Neuronal stem cell (in vitro differentiated cells): ENCODE results near the gene DGLUCY. TPM values are rescaled to one million over a fixed set of nuclear protein-coding genes. Genes with fewer than 3 reads are reported as not detected.
A peak's percentile ranks its signal among the peaks of the same experiment; 100 is the strongest.

Source experiments
- DNase-seq: peaks from one replicate; pipeline ENCODE4 v3.0.0-alpha.2; 2013; ENCODE audit warnings: low spot score
- H2AFZ ChIP-seq: one replicate; pipeline ENCODE4 v1.6.1; 2013; ENCODE audit warnings: mild to moderate bottlenecking, low read length, inconsistent platforms
- H2AK5ac ChIP-seq: 2 replicates; pipeline ENCODE4 v1.6.1; 2013; ENCODE audit warnings: low read depth, mild to moderate bottlenecking, inconsistent platforms, low read length, moderate library complexity, mixed read lengths
- H2BK120ac ChIP-seq: 2 replicates; pipeline ENCODE4 v1.6.1; 2013; ENCODE audit warnings: low read depth, mild to moderate bottlenecking, inconsistent platforms, low read length, moderate library complexity, mixed read lengths
- H2BK12ac ChIP-seq: one replicate; pipeline ENCODE4 v1.6.1; 2013; ENCODE audit warnings: low read length, inconsistent platforms
- H2BK15ac ChIP-seq: 2 replicates; pipeline ENCODE4 v1.6.1; 2013; ENCODE audit warnings: mild to moderate bottlenecking, low read length, inconsistent platforms, mixed read lengths
- H2BK5ac ChIP-seq: one replicate; pipeline ENCODE4 v1.6.1; 2013; ENCODE audit warnings: inconsistent platforms, mild to moderate bottlenecking, low read length, moderate library complexity
- H3K14ac ChIP-seq: one replicate; pipeline ENCODE4 v1.6.1; 2013; ENCODE audit warnings: low read length, inconsistent platforms
- H3K18ac ChIP-seq: 2 replicates; pipeline ENCODE4 v1.6.1; 2013; ENCODE audit warnings: low read length, inconsistent platforms
- H3K23ac ChIP-seq: 2 replicates; pipeline ENCODE4 v1.6.1; 2013; ENCODE audit warnings: low read depth, mild to moderate bottlenecking, mixed read lengths, low read length, inconsistent platforms; ENCODE audit not compliant: poor library complexity
- H3K27ac ChIP-seq: replicated peaks from 3 replicates; pipeline ENCODE4 v1.5.1; 2013; ENCODE audit warnings: low read length, inconsistent platforms
- H3K27me3 ChIP-seq, 3 experiments: 2 replicates each; pipeline ENCODE4 v1.6.1; 2013; ENCODE audit warnings: low read length in 3 of 3, mild to moderate bottlenecking in 2 of 3, inconsistent platforms in 1 of 3, low read depth in 1 of 3, mixed read lengths in 1 of 3, moderate library complexity in 1 of 3; ENCODE audit not compliant: control insufficient read depth in 3 of 3, insufficient read depth in 3 of 3
- H3K36me3 ChIP-seq, 2 donors: replicated peaks in 1 of 2; 2 replicates each; pipeline ENCODE4 v1.6.1; 2013; ENCODE audit warnings: low read length in 2 of 2; ENCODE audit not compliant: control insufficient read depth in 2 of 2, insufficient read depth in 2 of 2
- H3K4ac ChIP-seq: 2 replicates; pipeline ENCODE4 v1.6.1; 2013; ENCODE audit warnings: inconsistent platforms, mild to moderate bottlenecking, low read length, moderate library complexity
- H3K4me1 ChIP-seq, 2 donors: 1 replicate in 1 of 2; 2 replicates in 1 of 2; pipeline ENCODE4 v1.6.1; 2013; ENCODE audit warnings: low read length in 2 of 2, low read depth in 1 of 2; ENCODE audit not compliant: control insufficient read depth in 2 of 2, insufficient read depth in 1 of 2
- H3K4me2 ChIP-seq: one replicate; pipeline ENCODE4 v1.6.1; 2013; ENCODE audit warnings: mild to moderate bottlenecking, low read length, inconsistent platforms; ENCODE audit not compliant: insufficient read depth, poor library complexity, severe bottlenecking
- H3K4me3 ChIP-seq, 2 donors: 2 replicates each; pipeline ENCODE4 v1.5.1; 2013; ENCODE audit warnings: low read length in 2 of 2, mild to moderate bottlenecking in 2 of 2, inconsistent platforms in 1 of 2, moderate library complexity in 1 of 2
- H3K79me1 ChIP-seq: one replicate; pipeline ENCODE4 v1.6.1; 2013; ENCODE audit warnings: low read depth, mild to moderate bottlenecking, inconsistent platforms, low read length, moderate library complexity
- H3K9ac ChIP-seq: one replicate; pipeline ENCODE4 v1.6.1; 2013; ENCODE audit warnings: mild to moderate bottlenecking, low read depth, low read length, inconsistent platforms; ENCODE audit not compliant: poor library complexity
- H3K9me3 ChIP-seq, 2 donors: replicated peaks in 1 of 2; 2 replicates each; pipeline versions ENCODE3 to v1.6.1; 2013; ENCODE audit warnings: low read length in 2 of 2, mild to moderate bottlenecking in 2 of 2, inconsistent platforms in 1 of 2, low read depth in 1 of 2, mixed read lengths in 1 of 2, moderate library complexity in 1 of 2; ENCODE audit not compliant: control insufficient read depth in 2 of 2, insufficient read depth in 1 of 2
- H4K8ac ChIP-seq: one replicate; pipeline ENCODE4 v1.6.1; 2013; ENCODE audit warnings: low read depth, mild to moderate bottlenecking, inconsistent platforms, low read length, moderate library complexity
- H4K91ac ChIP-seq: one replicate; pipeline ENCODE4 v1.6.1; 2013; ENCODE audit warnings: low read length, low read depth, mild to moderate bottlenecking, inconsistent platforms; ENCODE audit not compliant: poor library complexity
- WGBS, 2 donors: extraction: QIAGEN DNeasy Blood & Tissue Kit; methylation state at CpG; one replicate each; pipeline ENCODE4 v1.1.7; 2013; ENCODE audit warnings: missing lambda C conversion rate in 2 of 2, mixed read lengths in 1 of 2; ENCODE audit not compliant: insufficient read length in 2 of 2, insufficient replicate concordance in 1 of 2; ENCODE audit errors: extremely low coverage in 2 of 2; 5-methylcytosine and 5-hydroxymethylcytosine counted together
- polyA plus RNA-seq, 2 experiments: library from polyadenylated mRNA; stranded (reverse); fragments of 200-250 nt; gene quantifications; one replicate each; pipeline ENCODE4 v1.2.3, GENCODE V29; 2013

The DGLUCY gene
- polyA plus RNA-seq (2013, experiment 1 of 2), result 31.3 TPM
- 30.4 TPM for polyA plus RNA-seq (2013, experiment 2 of 2)

GRCh38 chr14:91113829-91114078 lies at the start of gene DGLUCY:
Gene DGLUCY, plus strand, starts transcription at chr14:91114073. Its CDS starts 46,222 bp downstream, at chr14:91160295.
- Histone ChIP-seq H2AFZ (peak within 1 kb of the TSS; percentile 82), H2BK120ac (peak within 1 kb of the TSS; percentile 85), H3K14ac (no peak within 1 kb of the TSS), H3K79me1 (no peaks in the 10 kb centered on the region), H3K4me2 (peak within 1 kb of the TSS; percentile 48), H2BK12ac (peak within 1 kb of the TSS; percentile 5), H2BK15ac (no peak within 1 kb of the TSS), H3K18ac (peak within 1 kb of the TSS; percentile 90), H3K23ac (no peak within 1 kb of the TSS), H3K4me3 (peak within 1 kb of the TSS; percentile 36 to 49), H3K27ac (peak within 1 kb of the TSS; percentile 93), H4K91ac (peak within 1 kb of the TSS; percentile 62), H3K4ac (no peak within 1 kb of the TSS), H3K4me1 (peaks cover 15 to 24% of the 10 kb centered on the region in 2 donors), H3K36me3 (no peaks in the 10 kb centered on the region), H4K8ac (peak within 1 kb of the TSS; percentile 4), H3K27me3 (no peaks in the 10 kb centered on the region), H3K9ac (peak within 1 kb of the TSS; percentile 56), H2BK5ac (peak within 1 kb of the TSS; percentile 59), H3K9me3 (no peaks in the 10 kb centered on the region), H2AK5ac (peak within 1 kb of the TSS; percentile 9)
- DNase-seq, result no peak
- WGBS, 2 donors, result no CpG with 5 or more reads among the region's 5 CpGs

DNA sequence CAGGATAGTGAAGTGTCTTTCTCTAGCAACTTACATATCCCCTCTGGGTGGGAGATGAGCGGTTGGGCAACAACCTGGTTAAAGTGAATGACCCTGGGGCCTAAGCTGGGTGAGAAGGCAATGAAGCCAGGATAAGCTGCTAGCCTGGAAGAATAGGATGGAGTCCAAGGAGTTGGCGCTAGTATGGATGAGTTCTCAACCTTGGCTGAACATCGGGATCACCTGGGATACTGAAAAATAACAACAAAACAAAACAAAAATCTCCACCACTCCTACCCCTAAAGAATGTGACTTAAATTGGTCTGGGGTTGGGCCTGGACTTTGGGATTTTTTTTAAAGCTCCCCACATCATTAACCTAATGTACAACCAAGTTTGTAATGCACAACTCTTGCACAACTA lies 48.6 kb upstream of the DGLUCY start:
- Histone ChIP-seq H2BK120ac (no peak overlapping the region), H2AK5ac (no peak overlapping the region), H3K4ac (no peak overlapping the region), H4K91ac (no peak overlapping the region), H3K4me3 (no peak overlapping the region), H3K27ac (no peak overlapping the region), H3K4me1 (peaks cover 0 to 3% of the 10 kb centered on the region in 2 donors), H3K18ac (no peak overlapping the region), H3K79me1 (peaks cover 1% of the 10 kb centered on the region), H2BK5ac (no peak overlapping the region), H3K9ac (no peak overlapping the region), H3K9me3 (no peaks in the 10 kb centered on the region), H3K23ac (no peak overlapping the region), H3K14ac (no peak overlapping the region), H2AFZ (no peak overlapping the region), H3K36me3 (no peaks in the 10 kb centered on the region), H2BK12ac (no peak overlapping the region), H2BK15ac (no peak overlapping the region), H3K27me3 (no peaks in the 10 kb centered on the region), H3K4me2 (no peak overlapping the region), H4K8ac (no peak overlapping the region)
- WGBS, 2 donors, result no CpG with 5 or more reads among the region's 3 CpGs
- no peak for DNase-seq

DNA sequence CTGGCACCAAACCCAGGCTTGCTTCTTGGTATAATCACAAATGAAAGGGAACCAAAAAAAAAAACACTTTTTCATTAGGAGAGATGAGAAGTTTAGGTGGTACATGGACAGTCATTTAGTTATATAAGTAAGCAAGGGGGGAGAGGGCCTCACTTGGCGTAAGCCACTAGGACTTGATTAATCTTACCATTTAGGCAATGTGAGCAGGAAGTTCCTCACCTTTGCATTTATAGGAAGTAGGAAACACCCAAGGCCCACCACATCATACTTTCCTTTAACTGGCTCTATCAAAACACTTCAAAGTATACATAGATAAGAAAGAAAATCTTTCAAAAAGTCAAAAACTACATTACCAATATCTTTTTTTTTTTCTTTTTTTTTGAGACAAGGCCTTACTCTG lies 46.7 kb upstream of the DGLUCY start:
- no peak overlapping the region for H4K8ac ChIP-seq
- H3K18ac ChIP-seq, result no peak overlapping the region
- no peak overlapping the region for H3K4me2 ChIP-seq
- H3K4me3 ChIP-seq, result no peak overlapping the region
- no peak overlapping the region for H2AK5ac ChIP-seq
- H3K4ac ChIP-seq, result no peak overlapping the region
- H3K79me1 ChIP-seq, result peaks cover 1% of the 10 kb centered on the region
- no CpG with 5 or more reads among the region's 1 CpG for WGBS, 2 donors
- no peak overlapping the region for H4K91ac ChIP-seq
- H3K9me3 ChIP-seq, result no peaks in the 10 kb centered on the region
- H3K27ac ChIP-seq, result no peak overlapping the region
- no peak for DNase-seq
- H2AFZ ChIP-seq, result no peak overlapping the region
- no peak overlapping the region for H3K14ac ChIP-seq
- H2BK5ac ChIP-seq, result no peak overlapping the region
- H3K9ac ChIP-seq, result no peak overlapping the region
- no peaks in the 10 kb centered on the region for H3K36me3 ChIP-seq
- no peaks in the 10 kb centered on the region for H3K27me3 ChIP-seq
- H3K4me1 ChIP-seq, result no peaks in the 10 kb centered on the region
- H2BK15ac ChIP-seq, result no peak overlapping the region
- no peak overlapping the region for H2BK12ac ChIP-seq
- no peak overlapping the region for H2BK120ac ChIP-seq
- H3K23ac ChIP-seq, result no peak overlapping the region

DNA sequence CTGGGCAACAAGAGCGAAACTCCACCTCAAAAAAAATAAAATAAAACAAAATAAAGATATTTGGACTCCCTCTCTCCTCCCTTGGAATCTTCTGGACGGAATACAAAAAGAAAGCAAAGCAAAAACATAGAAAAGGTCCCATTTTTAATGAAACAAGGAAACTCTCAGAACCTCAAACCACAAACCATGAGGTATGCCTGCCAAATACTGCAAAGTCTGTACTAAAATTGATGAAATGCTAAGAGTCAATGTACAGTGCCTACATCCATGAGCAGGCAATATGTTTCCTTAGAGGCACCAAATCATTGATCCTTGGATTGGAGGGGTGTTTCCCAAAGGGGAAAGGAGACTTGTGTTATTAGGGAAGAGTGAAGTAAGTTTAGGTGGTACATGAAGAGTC lies 45.2 kb upstream of the DGLUCY start:
- H4K8ac ChIP-seq, result no peak overlapping the region
- H3K4me3 ChIP-seq, result no peak overlapping the region
- no peak overlapping the region for H3K14ac ChIP-seq
- no CpG with 5 or more reads among the region's 2 CpGs for WGBS, 2 donors
- peaks cover 1% of the 10 kb centered on the region for H3K79me1 ChIP-seq
- no peak overlapping the region for H2AK5ac ChIP-seq
- H3K23ac ChIP-seq, result no peak overlapping the region
- H3K4me2 ChIP-seq, result no peak overlapping the region
- no peak overlapping the region for H3K4ac ChIP-seq
- H3K27ac ChIP-seq, result no peak overlapping the region
- H2BK15ac ChIP-seq, result no peak overlapping the region
- H2AFZ ChIP-seq, result no peak overlapping the region
- H2BK5ac ChIP-seq, result no peak overlapping the region
- H3K27me3 ChIP-seq, result no peaks in the 10 kb centered on the region
- no peak overlapping the region for H4K91ac ChIP-seq
- no peak overlapping the region for H2BK12ac ChIP-seq
- no peaks in the 10 kb centered on the region for H3K4me1 ChIP-seq
- no peak overlapping the region for H3K9ac ChIP-seq
- H2BK120ac ChIP-seq, result no peak overlapping the region
- no peaks in the 10 kb centered on the region for H3K9me3 ChIP-seq
- no peaks in the 10 kb centered on the region for H3K36me3 ChIP-seq
- DNase-seq, result no peak
- no peak overlapping the region for H3K18ac ChIP-seq
